Adrenal gland (tissue), 5 donors: ENCODE data around the gene SNED1.

Experiments
- CTCF ChIP-seq, 6 experiments: fragments of 450-650 bp in 4 of 6; fragments of 200-600 bp in 2 of 6; sonication (generic) in 1 of 6; IDR thresholded peaks; 1 replicate in 5 of 6; 2 replicates in 1 of 6; pipeline versions ENCODE4 v1.5.1 to v1.8.0; 2016 to 2021; ENCODE audit warnings: antibody characterized with exemption in 6 of 6, mild to moderate bottlenecking in 2 of 6, moderate library complexity in 1 of 6
- POLR2A ChIP-seq, 2 donors: fragments of 450-650 bp; IDR thresholded peaks; one replicate each; pipeline ENCODE4 v1.6.1; 2017; ENCODE audit warnings: antibody characterized with exemption in 2 of 2, mild to moderate bottlenecking in 2 of 2, moderate library complexity in 1 of 2
- donor health status: DM: no; HTN: no; CAD: no.

- TF ChIP-seq CTCF (IDR thresholded peaks at IDR 0.05) (no peak), POLR2A (IDR thresholded peaks at IDR 0.05) (no peak)
Observed at GRCh38 chr2:240955306-240956170, 42.9 kb upstream of the SNED1 start.
